ENCODE data around the gene RBM24.

- TF ChIP-seq CTCF (IDR thresholded peaks at IDR 0.05): no peak
- TF ChIP-seq POLR2A (IDR thresholded peaks at IDR 0.05): no peak
Measured at GRCh38 chr6:17278289-17279063, 2.7 kb upstream of the RBM24 start.

All from thyroid gland (tissue), 4 donors.